ENCODE measurements around the gene NEK11. TPM values are rescaled to one million over a fixed set of nuclear protein-coding genes. Genes with fewer than 3 reads are reported as not detected.

NEK11 gene
- total RNA-seq, 1 donor from 2014 or later: 1.9 TPM

DNA sequence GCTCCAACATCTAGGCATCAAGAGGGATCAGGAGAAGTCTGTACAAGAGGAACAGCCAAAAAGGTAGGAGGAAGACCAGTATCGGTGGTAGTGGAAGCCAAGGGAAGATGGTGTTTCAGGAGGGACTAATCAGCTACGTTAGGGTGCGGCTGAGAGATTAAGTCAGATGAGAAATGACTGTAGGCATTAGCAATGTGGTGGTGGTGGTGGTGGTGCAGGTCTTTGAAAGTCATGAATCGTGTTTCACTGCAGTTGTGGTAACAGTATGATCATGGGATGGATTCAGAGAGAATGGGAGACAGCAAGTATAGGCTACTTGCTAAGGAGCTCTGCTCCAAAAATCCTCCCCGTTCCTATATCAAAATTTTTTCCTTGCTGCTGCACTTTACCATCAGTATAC lies 35.6 kb upstream of the NEK11 start:
- Mint-ChIP-seq H3K9me3 (no peaks in the 10 kb centered on the region), H3K4me1 (no peaks in the 10 kb centered on the region), H3K27me3 (no peaks in the 10 kb centered on the region), H3K36me3 (ENCODE audit: low read depth) (peaks cover 43% of the 10 kb centered on the region), H3K27ac (no peak overlapping the region), H3K4me3 (no peak overlapping the region)
- DNase-seq: no peak
- POLR2A ChIA-PET: no interaction called here
- CTCF ChIA-PET: no interaction called here
- intact Hi-C loops (cut with micrococcal nuclease): no loop called here
- TF ChIP-seq CTCF (IDR thresholded peaks at IDR 0.05): no peak
- ATAC-seq (ENCODE audit: low read depth): no peak

DNA sequence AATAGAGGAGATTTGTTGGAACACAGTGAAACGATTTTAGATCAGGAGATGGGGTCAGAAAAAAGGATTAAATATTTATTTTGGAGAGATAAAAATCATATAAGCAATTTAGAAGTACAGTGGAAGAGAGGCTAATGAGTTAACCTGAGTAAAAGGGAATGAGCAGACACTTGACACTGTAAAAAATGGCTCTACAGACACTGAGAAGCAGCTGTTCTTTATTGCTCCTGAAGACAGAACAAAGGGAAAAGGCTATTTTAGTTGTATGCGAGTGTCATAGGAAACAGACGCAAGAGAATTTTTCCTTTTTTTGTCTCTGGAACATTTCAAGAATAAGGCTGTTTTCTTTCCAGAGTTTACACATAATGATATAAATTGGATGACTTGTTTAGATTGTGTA lies 34.3 kb upstream of the NEK11 start:
- DNase-seq (no peak), ATAC-seq (ENCODE audit: low read depth) (no peak)
- H3K27me3 Mint-ChIP-seq: no peaks in the 10 kb centered on the region
- CTCF ChIA-PET: no interaction called here
- no peak overlapping the region for H3K27ac Mint-ChIP-seq
- H3K9me3 Mint-ChIP-seq: no peaks in the 10 kb centered on the region
- H3K4me3 Mint-ChIP-seq: no peak overlapping the region
- H3K4me1 Mint-ChIP-seq: no peaks in the 10 kb centered on the region
- H3K36me3 Mint-ChIP-seq (ENCODE audit: low read depth): peaks cover 51% of the 10 kb centered on the region
- intact Hi-C loops (cut with micrococcal nuclease): no loop called here
- POLR2A ChIA-PET: no interaction called here
- no peak for TF ChIP-seq CTCF (IDR thresholded peaks at IDR 0.05)

GRCh38 chr3:130997289-130997688 lies 29.4 kb upstream of the NEK11 start:
- TF ChIP-seq CTCF (IDR thresholded peaks at IDR 0.05): no peak
- ChIA-PET CTCF (no interaction called here), POLR2A (no interaction called here)
- Mint-ChIP-seq H3K27me3 (no peaks in the 10 kb centered on the region), H3K9me3 (no peaks in the 10 kb centered on the region), H3K4me1 (no peaks in the 10 kb centered on the region), H3K4me3 (no peak overlapping the region), H3K36me3 (ENCODE audit: low read depth) (peaks cover 62% of the 10 kb centered on the region), H3K27ac (no peak overlapping the region)
- ATAC-seq (ENCODE audit: low read depth) (no peak), DNase-seq (no peak)
- intact Hi-C loops (cut with micrococcal nuclease): no loop called here

GRCh38 chr3:131001071-131001470 lies 25.6 kb upstream of the NEK11 start:
- H3K4me1 Mint-ChIP-seq: no peaks in the 10 kb centered on the region
- DNase-seq: no peak
- H3K27me3 Mint-ChIP-seq: no peaks in the 10 kb centered on the region
- no peak for ATAC-seq (ENCODE audit: low read depth)
- intact Hi-C loops (cut with micrococcal nuclease): no loop called here
- POLR2A ChIA-PET: interaction anchor here (0.6 kb wide), 1 partner anchor 13 kb away, joined by 3 read pairs; no protein-coding TSS in a partner anchor
- CTCF ChIA-PET: no interaction called here
- no peaks in the 10 kb centered on the region for H3K9me3 Mint-ChIP-seq
- no peak overlapping the region for H3K4me3 Mint-ChIP-seq
- peaks cover 68% of the 10 kb centered on the region for H3K36me3 Mint-ChIP-seq (ENCODE audit: low read depth)
- no peak for TF ChIP-seq CTCF (IDR thresholded peaks at IDR 0.05)
- no peak overlapping the region for H3K27ac Mint-ChIP-seq

- H3K4me3 Mint-ChIP-seq: no peak overlapping the region
- intact Hi-C loops (cut with micrococcal nuclease): no loop called here
- no peak for ATAC-seq (ENCODE audit: low read depth)
- ChIA-PET CTCF (no interaction called here), POLR2A (no interaction called here)
- no peak overlapping the region for H3K27ac Mint-ChIP-seq
- no peaks in the 10 kb centered on the region for H3K27me3 Mint-ChIP-seq
- DNase-seq: no peak
- peaks cover 67% of the 10 kb centered on the region for H3K36me3 Mint-ChIP-seq (ENCODE audit: low read depth)
- no peaks in the 10 kb centered on the region for H3K9me3 Mint-ChIP-seq
- H3K4me1 Mint-ChIP-seq: peaks cover 7% of the 10 kb centered on the region
- no peak for TF ChIP-seq CTCF (IDR thresholded peaks at IDR 0.05)
Measured at GRCh38 chr3:131004603-131005002, 22.1 kb upstream of the NEK11 start.

All from activated B cell treated with CpG ODN at 0.5 μM for 24 hours (primary cell).